ENCODE measurements around the gene KIRREL3.
A peak's percentile ranks its signal among the peaks of the same experiment; 100 is the strongest.

The KIRREL3 gene

DNA sequence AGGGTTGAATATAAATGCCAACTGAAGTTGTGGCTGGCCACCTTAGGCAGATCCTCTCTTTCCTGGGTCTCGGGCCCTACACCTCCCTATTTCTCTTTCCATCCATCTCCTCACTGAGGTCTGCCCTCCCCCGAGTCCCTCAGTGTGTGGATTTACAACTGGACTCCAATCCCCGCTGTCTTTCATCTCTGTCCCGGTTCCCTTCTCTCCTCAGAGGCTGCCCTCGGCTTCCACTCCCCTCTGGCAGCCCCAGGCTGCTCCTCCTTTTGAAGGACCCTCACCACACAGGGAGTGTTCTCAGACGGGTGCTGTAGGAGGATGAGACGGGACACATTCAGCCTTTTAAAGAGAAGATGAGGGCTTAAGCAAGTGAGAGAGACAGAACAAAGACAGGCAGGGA, 478.0 kb downstream of the KIRREL3 start:
- DNase-seq = no peak

GRCh38 chr11:126522152-126522551, 478.4 kb downstream of the KIRREL3 start:
- no peak for DNase-seq

DNA sequence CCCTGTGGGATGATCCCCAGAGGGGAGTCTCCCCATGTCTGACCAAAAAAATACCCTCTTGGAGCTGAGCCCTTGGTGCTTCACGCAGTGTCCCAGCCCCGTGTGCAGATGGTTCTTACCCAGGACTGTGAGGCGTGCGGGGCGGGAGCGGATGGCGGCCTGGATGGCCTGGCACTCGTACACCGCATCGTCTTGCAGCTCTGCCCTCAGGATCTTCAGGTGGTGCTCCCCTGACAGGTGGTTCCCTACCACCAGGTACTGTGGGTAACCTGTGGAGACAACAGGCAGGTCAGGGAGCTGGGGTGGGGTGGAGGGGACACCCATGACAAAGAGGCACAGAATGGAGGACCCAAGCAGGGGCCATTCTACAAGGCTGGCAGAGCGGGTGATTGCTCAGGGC, 479.4 kb downstream of the KIRREL3 start:
- DNase-seq = no peak

- DNase-seq = no peak
Measured at GRCh38 chr11:126519764-126520734, 480.5 kb downstream of the KIRREL3 start.

DNA sequence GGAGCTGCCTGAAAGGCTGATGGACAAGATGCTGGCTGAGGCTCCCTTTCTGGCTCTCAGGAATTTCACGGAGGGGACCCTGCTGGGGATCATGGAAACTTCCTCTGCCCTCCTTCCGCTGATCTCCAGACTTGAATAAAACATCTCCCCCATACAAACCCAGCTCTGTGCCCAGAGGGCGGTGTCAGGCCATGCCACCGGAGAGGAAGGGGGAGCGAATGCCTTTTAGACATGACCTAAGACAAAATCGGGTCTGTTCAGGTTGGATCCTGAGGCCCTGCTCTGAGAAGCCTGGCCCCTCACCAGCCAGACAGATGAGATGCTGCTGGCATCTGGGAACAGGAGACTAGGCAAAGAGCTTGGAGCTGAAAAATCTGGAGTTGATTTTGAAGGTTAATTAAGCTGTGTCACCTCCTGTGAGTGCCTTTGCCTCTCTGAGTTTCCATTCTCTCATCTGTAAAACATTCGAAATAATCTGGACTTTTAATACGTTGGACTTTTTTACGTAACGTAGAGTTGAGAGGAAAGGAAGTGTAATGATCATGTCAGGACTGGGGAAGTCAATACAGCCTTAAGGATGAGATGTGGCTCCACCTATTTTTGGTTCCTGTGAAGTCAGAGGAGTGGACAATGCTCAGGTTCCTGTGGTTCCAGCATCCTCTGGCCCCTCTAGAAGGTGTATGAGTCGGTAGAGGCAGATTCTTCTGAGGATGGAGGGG, 481.4 kb downstream of the KIRREL3 start:
- no peak for DNase-seq

DNA sequence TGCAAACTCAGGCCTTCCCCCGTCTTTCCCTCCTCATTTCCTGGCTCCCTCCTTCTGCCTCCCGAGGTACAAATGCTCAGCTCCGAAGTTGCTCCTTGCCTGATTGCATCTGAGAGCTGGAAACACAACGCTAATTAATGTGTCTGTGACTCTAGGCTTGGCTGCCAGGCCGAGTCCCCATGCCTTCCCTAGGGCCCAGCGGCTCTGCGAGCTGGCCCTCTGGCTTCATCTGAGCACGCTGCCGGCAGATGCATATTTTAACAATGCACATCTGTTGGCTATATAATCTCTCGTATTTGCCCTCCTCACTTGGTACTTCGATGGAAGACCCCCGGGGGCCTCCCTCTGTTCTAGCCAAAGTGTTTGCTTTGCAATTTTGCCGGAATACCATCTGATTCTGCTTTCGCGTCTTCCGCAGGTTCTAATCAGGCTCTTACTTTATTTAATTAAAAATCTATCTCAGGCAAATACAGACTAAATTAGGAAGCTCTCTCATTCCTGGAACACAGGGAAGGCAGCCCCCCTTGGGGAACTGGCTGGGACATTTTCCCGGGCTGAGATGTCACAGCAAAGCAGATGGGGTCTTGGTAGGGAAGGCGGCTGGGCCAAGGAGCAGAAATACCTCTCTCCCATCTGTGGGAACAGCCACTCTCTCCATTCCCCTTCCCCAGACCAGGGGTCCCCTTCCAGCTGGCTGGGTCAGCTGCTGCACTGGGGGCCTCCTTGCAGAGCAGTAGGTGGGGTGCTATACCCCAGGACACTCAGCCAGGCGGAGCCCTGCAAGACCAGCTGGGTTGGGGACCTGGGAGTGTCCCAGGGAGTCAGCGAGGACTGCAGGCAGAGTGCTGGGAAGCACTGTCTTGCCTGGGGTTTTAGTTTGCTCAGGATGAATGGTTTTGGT, 482.2 kb downstream of the KIRREL3 start:
- peak; percentile 31 for DNase-seq

DNA sequence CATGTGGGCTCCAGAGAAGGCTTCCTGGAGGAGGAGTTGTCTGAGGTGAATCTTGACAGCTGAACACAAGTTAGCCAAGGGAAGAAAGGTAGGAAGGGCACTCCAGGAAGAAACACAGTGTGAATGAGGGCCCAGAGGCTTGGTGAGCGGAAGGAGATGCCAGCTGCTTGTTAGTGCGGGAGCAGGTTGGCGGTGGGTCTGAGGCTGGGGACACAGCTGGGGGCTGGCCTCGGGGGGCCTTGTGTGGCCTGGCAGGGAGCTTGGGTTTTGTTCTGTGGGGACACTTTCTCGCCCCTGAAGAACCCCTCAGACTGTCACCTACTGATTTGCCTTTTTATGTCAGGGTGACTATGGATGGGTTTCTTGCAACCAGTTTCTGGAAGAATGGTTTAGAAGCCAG, 485.1 kb downstream of the KIRREL3 start:
- DNase-seq = no peak

GRCh38 chr11:126514061-126514693, 486.4 kb downstream of the KIRREL3 start:
- DNase-seq = no peak

- no peak for DNase-seq
Measured at GRCh38 chr11:126512741-126513715, 487.5 kb downstream of the KIRREL3 start.

DNA sequence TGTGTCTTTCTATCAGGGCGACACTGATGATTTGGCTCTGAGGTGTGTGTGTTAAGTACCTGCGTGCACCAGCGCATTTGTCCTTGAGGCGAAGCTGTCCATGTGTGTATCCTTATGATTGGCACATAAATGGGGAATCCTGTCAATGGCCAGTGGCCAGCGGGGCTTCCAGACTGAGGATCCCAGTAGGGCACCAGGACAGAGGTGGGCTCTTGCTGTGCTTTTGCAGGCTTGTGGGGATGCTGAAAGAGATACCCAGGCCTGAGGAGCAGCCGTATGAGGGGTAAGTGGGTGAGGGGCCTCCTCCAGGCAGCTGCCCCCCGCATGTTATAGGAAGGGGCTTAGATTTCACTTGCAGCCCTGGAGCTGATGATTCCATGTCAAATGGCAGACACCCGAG, 488.3 kb downstream of the KIRREL3 start:
- DNase-seq = no peak

DNA sequence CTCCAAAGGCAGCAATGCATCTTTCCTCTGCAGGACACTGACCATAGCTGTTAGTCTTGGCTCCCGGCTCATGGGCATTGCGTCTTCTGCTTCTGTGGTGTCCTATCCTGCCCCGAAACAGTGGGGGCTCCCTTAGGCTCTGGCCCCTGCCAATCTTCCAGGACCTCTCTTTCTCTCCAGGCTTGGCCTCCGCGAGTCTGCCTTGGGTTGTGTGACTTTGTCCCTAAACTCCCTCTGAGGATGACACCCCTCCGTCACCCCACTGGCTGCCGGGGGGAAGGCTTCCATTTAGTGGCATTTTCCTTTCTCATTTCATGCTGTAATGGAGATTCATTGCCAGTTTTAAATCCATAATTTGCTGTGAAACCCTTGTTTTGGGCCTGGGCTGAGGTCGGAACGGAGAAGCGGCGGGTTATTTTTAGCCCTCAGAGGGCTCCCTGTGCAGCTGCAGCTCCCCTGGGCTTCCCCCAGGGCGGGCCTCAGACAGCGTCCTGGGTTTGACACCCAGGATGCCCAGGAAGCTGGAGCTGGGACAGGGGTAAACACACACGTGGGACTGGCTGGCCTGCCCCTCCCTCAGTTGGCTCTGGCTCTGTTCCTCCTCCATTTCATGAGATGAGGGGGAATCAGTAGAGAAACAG, 489.0 kb downstream of the KIRREL3 start:
- no peak for DNase-seq

GRCh38 chr11:126510621-126511370, 489.8 kb downstream of the KIRREL3 start:
- DNase-seq = no peak

GRCh38 chr11:126507646-126508045, 492.9 kb downstream of the KIRREL3 start:
- DNase-seq = no peak

DNA sequence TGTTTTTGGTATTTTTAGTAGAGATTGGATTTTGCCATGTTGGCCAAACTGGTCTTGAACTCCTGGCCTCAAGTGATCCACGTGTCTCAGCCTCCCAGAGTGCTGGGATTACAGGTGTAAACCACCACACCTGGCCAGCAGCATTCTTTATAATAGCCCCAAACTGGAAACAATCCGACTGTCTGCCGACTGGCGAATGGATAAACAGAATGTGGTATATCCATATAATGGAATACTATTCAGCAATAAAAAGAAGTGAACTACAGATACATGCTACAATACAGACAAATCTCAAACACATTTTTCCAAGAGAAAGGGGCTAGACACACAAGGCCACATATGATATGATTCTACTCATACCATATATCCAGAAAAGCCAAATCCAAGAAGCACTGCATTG, 493.8 kb downstream of the KIRREL3 start:
- no peak for DNase-seq

GRCh38 chr11:126502982-126503381, 497.6 kb downstream of the KIRREL3 start:
- DNase-seq = no peak

- DNase-seq = no peak
Measured at GRCh38 chr11:126502159-126502558, 498.4 kb downstream of the KIRREL3 start.

- no peak for DNase-seq
Measured at GRCh38 chr11:126501641-126502040, 498.9 kb downstream of the KIRREL3 start.

DNA sequence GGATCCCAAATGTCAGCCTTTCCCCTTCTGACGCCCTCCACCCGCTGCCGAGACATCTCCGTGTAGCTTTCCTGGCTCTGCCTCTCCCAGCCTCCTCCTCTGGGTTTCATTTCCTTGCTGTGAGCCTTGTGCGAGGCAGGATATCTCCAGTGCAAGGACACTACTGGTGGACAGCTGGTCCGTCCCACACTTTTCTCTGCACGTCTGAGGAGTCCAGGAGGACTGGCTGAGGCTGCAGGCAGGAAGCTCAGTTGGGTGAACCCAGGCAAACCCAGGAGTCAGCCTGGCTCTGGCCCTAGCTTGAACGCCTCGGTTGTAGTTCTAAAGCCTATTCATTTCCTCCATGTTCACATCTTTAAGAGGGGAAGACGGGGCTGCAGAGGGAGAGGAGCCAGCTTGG, 499.6 kb downstream of the KIRREL3 start:
- no peak for DNase-seq

DNA sequence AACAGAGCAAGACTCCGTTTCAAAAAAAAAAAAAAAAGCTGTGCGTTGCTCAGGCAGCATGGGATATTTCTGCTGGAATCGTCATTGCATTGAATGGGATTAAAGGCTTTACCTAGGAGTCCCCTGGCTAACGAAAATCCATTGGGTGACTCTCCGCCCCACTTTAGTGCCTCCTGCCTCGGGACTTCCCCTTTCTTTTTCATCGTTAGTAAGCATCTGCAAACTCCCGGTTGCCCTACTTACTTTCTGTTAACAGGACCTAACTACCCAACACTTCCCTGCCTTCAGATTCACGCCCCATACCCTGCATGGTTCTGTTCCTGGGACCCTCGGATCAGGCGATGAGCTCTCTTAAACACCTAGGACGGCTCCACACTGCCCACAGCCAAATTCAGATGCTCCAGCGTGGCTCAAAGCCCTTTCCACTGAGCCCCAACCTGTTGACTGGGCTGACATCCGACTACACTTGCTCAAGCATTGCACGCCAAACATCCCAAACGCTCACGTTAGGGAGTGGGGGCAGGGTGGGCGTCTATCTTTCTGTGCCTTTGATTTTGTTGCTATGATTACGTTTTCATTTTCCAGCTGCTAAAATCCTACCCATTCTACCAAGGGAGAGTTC, 501.3 kb downstream of the KIRREL3 start:
- no peak for DNase-seq

- no peak for DNase-seq
Measured at GRCh38 chr11:126498281-126498680, 502.3 kb downstream of the KIRREL3 start.
